ENCODE measurements around the gene KPNA6.

Gene KPNA6

DNA sequence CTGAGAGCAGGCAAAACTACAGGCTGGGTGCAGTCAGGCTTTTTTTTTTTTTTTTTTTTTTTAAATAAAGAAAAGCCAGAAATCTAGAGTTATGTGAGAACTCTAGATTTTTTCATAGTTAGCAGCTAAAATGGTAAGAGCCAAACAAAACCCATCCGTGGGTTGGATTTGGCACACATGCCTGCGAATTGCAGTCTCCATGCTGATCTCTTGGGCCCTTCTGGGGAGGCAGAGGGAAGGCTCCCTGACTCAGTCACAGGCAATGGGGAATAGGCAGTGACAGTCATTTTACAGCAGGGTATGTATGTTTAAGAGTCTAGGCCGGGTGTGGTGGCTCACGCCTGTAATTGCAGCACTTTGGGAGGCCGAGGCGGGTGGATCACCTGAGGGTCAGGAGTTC lies 74.2 kb downstream of the KPNA6 start:
- Histone ChIP-seq H3K27ac (replicated peaks) (no peak overlapping the region), H3K4me3 (replicated peaks; ENCODE audit: insufficient read depth, low read length) (no peak overlapping the region), H3K27me3 (ENCODE audit: insufficient read depth, poor library complexity, severe bottlenecking) (no peaks in the 10 kb centered on the region)
- TF ChIP-seq, protein P1, sequence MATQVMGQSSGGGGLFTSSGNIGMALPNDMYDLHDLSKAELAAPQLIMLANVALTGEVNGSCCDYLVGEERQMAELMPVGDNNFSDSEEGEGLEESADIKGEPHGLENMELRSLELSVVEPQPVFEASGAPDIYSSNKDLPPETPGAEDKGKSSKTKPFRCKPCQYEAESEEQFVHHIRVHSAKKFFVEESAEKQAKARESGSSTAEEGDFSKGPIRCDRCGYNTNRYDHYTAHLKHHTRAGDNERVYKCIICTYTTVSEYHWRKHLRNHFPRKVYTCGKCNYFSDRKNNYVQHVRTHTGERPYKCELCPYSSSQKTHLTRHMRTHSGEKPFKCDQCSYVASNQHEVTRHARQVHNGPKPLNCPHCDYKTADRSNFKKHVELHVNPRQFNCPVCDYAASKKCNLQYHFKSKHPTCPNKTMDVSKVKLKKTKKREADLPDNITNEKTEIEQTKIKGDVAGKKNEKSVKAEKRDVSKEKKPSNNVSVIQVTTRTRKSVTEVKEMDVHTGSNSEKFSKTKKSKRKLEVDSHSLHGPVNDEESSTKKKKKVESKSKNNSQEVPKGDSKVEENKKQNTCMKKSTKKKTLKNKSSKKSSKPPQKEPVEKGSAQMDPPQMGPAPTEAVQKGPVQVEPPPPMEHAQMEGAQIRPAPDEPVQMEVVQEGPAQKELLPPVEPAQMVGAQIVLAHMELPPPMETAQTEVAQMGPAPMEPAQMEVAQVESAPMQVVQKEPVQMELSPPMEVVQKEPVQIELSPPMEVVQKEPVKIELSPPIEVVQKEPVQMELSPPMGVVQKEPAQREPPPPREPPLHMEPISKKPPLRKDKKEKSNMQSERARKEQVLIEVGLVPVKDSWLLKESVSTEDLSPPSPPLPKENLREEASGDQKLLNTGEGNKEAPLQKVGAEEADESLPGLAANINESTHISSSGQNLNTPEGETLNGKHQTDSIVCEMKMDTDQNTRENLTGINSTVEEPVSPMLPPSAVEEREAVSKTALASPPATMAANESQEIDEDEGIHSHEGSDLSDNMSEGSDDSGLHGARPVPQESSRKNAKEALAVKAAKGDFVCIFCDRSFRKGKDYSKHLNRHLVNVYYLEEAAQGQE (IDR thresholded peaks at IDR 0.05; ENCODE audit: insufficient replicate concordance, low read depth), result no peak
- no peak for TF ChIP-seq POLR2AphosphoS5 (IDR thresholded peaks at IDR 0.05; ENCODE audit: low read depth)
- no peak for TF ChIP-seq SPI1 (IDR thresholded peaks at IDR 0.05; ENCODE audit: borderline replicate concordance, low read depth)
- TF ChIP-seq, protein P2, sequence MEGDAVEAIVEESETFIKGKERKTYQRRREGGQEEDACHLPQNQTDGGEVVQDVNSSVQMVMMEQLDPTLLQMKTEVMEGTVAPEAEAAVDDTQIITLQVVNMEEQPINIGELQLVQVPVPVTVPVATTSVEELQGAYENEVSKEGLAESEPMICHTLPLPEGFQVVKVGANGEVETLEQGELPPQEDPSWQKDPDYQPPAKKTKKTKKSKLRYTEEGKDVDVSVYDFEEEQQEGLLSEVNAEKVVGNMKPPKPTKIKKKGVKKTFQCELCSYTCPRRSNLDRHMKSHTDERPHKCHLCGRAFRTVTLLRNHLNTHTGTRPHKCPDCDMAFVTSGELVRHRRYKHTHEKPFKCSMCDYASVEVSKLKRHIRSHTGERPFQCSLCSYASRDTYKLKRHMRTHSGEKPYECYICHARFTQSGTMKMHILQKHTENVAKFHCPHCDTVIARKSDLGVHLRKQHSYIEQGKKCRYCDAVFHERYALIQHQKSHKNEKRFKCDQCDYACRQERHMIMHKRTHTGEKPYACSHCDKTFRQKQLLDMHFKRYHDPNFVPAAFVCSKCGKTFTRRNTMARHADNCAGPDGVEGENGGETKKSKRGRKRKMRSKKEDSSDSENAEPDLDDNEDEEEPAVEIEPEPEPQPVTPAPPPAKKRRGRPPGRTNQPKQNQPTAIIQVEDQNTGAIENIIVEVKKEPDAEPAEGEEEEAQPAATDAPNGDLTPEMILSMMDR (IDR thresholded peaks at IDR 0.05; ENCODE audit: insufficient read depth, low read length), result no peak
- TF ChIP-seq GABPA (IDR thresholded peaks at IDR 0.05; ENCODE audit: low read depth), result no peak
- DNase-seq (ENCODE audit: low read depth in 1 of 2, low spot score in 1 of 2), result no peak

DNA sequence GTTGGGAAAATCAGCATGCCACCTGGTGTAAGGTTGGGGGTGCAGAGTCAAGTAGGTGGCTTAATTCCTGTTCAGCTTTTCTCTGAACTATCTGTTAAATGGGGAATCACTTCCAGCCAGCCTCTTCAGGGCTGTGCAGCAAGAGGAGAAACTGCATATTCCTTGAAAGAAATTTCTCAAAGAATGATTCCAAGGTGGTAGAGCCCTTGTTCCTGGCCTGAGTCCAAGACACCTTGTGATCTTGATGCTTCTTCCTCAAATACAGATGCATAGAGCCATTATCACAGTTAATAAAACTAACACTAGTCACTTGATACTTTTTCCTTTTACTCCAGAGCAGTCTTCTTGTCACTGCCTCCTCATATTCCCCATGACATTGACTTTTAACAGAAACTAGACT lies 76.8 kb downstream of the KPNA6 start:
- H3K27ac ChIP-seq (replicated peaks), result no peak overlapping the region
- DNase-seq (ENCODE audit: low read depth in 1 of 2, low spot score in 1 of 2), result peak in 1 of 2 experiments; percentile 23
- H3K4me3 ChIP-seq (replicated peaks; ENCODE audit: insufficient read depth, low read length), result no peak overlapping the region
- no peaks in the 10 kb centered on the region for H3K27me3 ChIP-seq (ENCODE audit: insufficient read depth, poor library complexity, severe bottlenecking)
- TF ChIP-seq GABPA (IDR thresholded peaks at IDR 0.05; ENCODE audit: low read depth), result no peak

DNA sequence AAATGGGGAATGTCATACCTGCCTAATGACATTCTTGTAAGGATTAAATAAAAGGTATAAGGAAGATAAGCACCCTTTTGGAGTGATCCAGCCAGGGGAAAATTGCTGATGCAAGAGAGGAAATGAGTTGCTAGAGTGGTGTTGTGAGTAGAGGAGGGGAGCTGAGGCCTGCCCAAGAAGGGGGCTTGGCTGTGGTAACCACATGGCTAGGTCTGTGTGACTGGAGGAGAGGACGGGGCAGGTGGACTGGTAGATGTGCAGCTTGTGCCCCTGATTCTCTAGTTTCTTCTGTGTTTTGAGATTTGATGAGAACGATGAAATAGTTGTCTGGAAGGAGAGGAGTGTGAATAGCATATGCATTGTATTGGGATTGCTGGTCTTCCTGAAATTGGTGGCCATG lies 78.2 kb downstream of the KPNA6 start:
- Histone ChIP-seq H3K4me3 (replicated peaks; ENCODE audit: insufficient read depth, low read length) (no peak overlapping the region), H3K27ac (replicated peaks) (peak overlapping the region; percentile 38), H3K27me3 (ENCODE audit: insufficient read depth, poor library complexity, severe bottlenecking) (no peaks in the 10 kb centered on the region)
- DNase-seq (ENCODE audit: low read depth in 1 of 2, low spot score in 1 of 2), result no peak
- TF ChIP-seq, protein P2 (IDR thresholded peaks at IDR 0.05; ENCODE audit: insufficient read depth, low read length), result no peak
- TF ChIP-seq POLR2AphosphoS5 (IDR thresholded peaks at IDR 0.05; ENCODE audit: low read depth) (no peak), SPI1 (IDR thresholded peaks at IDR 0.05; ENCODE audit: borderline replicate concordance, low read depth) (no peak), GABPA (IDR thresholded peaks at IDR 0.05; ENCODE audit: low read depth) (no peak)
- TF ChIP-seq, protein P1 (IDR thresholded peaks at IDR 0.05; ENCODE audit: insufficient replicate concordance, low read depth), result no peak

DNA sequence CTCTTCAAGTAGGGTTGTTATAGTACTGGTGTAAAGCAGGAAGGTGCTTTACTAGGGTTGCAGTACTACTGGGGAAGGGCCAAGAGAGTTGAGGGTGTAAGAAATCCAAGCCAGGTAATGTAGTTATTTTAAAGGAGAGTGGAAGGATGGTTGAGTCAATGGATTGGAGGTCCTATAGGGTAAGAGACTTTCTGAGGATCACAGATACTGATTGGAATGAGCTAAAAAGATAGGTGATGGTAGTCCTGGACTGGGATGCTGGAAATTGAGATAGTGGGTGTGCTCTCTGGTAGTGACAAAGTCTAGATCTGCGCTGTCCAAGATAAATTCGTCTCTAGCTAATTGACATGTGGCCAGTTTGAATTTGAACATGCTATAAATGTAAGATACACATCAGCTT lies 78.6 kb downstream of the KPNA6 start:
- TF ChIP-seq, protein P1 (IDR thresholded peaks at IDR 0.05; ENCODE audit: insufficient replicate concordance, low read depth), result no peak
- no peak for TF ChIP-seq SPI1 (IDR thresholded peaks at IDR 0.05; ENCODE audit: borderline replicate concordance, low read depth)
- TF ChIP-seq, protein P2 (IDR thresholded peaks at IDR 0.05; ENCODE audit: insufficient read depth, low read length), result no peak
- no peak for TF ChIP-seq GABPA (IDR thresholded peaks at IDR 0.05; ENCODE audit: low read depth)
- TF ChIP-seq POLR2AphosphoS5 (IDR thresholded peaks at IDR 0.05; ENCODE audit: low read depth), result no peak
- H3K4me3 ChIP-seq (replicated peaks; ENCODE audit: insufficient read depth, low read length), result no peak overlapping the region
- peak overlapping the region; percentile 38; the same call in 1 of the 2 replicates for H3K27ac ChIP-seq (replicated peaks)
- no peaks in the 10 kb centered on the region for H3K27me3 ChIP-seq (ENCODE audit: insufficient read depth, poor library complexity, severe bottlenecking)
- DNase-seq (ENCODE audit: low read depth in 1 of 2, low spot score in 1 of 2), result no peak
